ENCODE data around the gene PTPRB.

Gene PTPRB

DNA sequence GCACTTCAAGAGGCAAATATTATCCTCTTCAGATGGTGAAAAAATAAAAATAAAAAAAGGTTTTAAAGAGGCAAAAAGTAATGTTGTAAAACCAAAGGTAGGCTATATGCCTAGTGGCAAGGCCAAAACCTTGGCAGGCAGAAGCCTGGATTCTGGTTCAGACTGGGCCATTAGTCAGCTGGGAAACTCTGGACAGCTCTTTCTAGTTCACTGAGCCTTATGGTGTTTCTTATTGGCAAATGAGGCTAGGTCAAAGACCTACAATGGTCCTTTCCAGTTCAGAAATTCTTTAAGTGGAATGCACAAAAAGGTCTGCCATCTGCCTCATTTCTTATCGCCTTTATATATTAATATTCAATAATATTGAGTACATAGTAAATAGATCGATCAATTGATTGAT, 44.6 kb downstream of the PTPRB start:
- DNase-seq (ENCODE audit: low read depth): no peak

DNA sequence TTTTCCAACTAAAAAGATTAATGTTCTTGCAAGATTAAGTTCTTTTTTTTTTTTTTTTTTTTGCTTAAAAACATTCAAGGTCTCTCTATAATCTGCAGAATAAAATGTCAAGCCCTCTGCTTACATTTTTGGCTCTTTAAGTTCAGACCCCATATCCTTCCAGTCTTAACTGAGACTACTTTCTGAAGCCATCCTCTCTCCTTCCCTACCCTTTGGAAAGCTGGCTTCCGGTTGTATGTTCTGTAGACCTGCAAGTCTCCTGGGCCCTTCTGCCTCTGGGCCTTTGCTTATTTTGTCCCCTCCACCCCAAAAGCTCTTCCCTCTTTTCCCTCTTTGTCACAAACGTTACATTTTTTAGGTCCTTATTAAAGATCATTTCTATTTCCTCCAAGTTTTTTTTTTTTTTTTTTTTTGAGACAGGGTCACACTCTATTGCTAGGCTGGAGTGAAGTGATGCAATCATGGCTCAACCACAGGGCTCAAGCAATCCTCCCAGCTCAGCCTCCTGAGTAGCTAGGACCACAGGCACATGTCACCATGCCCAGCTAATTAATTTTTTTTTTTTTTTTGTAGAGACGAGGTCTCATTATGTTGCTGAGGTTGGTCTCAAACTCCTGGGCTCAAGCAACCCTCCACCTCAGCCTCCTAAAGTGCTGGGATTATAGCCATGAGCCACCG, 46.5 kb downstream of the PTPRB start:
- no peak for DNase-seq (ENCODE audit: low read depth)

DNA sequence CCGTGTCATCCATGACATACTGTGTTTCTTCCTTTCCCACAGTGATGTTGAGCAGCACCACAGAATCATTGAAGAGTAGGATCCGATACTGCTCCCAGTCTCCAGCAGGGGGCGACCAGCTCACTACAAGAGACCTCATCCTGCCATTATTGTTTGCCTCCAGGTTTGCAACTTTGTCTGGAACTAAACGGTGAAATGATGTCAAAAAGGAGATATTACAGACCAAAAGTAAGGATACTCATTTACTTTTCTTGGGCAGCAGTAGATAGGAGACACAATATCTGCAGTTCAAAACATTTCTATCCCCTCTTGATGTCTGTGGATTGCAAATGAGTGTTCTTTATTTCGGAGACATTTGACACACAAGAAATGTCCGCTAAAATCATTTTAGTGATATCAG, 47.2 kb downstream of the PTPRB start:
- peak; percentile 28 for DNase-seq (ENCODE audit: low read depth)

DNA sequence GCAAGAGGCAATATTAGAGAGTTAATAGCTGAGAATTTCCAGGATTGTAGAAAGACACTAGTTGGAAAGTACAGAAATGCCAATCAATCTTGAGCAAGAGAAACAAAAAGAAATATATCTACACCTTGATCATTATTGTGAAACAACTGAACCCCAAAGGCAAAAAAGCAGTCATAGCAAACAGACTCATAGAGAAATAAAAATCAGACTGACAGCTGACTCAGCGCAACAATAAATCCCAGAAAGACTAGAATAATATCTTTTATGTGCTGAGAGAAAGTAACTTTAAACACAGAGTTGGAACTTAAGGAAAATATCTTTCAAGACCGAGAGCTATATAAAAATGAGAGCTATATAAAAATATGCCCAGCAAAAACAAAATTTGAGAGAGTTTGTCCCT, 52.9 kb downstream of the PTPRB start:
- no peak for DNase-seq (ENCODE audit: low read depth)

DNA sequence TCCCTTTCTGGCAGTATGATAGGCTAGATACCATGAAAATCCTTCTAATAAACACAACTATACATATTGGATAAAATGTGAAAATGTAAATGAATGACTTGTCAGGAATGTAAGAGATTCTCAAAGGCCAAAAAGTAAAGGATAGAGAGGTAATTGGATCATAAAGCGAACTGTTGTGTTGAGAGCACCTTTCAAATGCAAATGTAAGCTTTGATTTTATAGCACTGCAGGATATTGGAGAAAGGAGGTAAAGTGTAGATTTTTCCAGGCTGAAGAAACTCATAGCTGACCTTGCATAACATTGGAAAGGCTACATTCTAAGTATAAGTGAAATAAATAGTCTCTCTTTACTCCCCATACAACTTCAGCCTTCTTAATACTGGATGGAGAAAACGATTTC, 54.0 kb downstream of the PTPRB start:
- no peak for DNase-seq (ENCODE audit: low read depth)

DNA sequence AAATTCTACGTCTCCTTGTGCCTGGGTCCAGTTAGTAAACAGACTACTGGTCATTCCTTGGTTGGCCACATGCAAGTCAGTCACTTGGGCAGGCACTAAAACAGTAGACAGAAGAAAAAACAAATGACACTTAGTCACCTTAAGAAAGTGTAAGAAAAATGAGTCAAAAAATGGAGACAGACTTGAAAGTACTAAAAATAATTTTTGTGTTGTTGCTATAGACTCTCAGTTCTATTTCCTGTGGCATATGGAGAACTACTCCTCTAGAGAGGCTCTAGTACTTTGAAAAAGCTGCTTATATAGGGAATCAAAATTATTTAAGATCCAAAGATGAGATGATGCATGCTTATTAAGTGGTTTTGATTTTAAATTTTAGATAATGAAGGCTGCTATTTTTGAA, 56.0 kb downstream of the PTPRB start:
- DNase-seq (ENCODE audit: low read depth): no peak

DNA sequence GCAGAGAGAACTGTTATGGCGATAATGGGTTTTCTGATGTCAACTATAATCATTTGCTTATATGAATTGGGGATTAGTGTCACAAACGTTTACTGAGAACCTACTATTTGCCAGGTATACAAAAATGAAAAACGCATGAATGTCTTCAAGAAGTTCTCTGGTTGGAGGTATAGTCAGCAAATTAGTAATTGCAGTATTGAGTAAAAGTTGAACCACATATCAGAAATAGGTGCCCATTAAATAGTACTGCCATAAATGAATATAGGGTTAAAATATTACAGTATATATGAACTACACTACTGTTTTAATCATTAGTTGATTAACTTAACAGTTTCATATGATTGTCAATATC, 60.0 kb downstream of the PTPRB start:
- DNase-seq (ENCODE audit: low read depth): no peak

DNA sequence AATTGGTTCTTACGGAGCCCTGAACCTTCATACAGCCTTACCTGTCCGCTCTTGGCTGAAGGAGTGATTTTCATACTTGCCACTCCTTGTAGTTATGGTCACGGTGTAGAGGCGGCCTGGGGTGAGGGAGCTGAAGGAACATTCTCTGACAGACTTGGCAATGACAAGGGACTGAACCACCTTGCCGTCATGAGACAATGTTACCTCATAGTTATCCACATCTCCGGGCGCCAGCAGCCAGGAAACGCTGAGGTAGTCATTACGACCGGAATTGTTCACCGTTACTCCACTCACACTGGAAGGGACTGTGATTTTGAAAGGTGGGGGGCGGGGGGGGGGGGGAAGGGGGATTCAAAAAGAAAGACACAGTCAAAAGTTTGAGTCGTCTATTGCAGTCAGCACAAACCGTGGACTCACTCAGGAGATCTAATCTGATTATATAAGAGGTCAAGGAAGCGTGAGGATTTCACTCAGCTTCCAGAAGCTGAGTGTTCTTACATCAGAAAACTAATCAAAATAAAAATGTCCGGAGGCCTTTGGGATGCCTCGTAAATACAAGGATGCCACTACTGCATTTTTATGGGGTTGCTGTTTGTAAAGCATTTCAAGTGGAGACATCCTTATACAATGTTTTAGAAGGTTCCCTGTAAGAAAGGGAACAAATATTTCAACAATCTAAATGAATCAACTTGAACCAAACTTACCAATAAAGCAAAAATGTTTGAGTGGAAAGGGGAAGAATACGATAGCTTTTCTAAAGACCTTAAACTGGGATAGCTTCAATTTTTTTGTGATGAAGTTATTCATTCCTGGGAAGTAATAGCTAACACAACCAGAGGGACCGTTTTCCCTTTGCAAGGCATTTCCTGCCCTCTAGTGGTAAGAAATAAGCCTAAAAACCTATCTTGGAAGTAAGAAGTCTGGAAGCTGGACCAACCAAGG, 60.6 kb downstream of the PTPRB start:
- no peak for DNase-seq (ENCODE audit: low read depth)

DNA sequence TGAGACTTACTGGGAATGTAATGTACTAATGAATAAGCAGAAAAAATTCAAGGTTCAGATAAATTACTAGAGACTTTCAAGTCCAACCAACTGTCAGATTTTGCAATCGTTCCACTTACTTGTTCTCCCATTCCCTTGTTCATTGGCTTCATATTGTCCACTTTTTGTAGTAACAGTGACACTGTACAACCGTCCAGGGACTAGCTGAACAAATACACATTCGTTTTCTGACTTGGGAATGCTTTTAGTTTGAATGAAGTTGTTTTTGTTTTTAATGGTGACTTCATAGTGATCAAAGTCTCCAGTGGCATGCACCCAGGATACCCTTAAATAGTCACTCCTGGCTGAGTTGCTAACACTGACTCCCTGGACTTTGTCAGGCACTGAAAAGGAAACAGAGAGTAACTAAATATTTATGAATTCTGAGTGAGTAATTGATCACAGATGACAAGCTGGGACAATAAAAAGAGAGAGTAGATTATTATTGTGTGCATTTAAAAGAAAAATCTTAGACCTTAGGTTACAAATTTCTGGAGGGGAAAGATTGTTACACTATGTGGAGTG, 65.4 kb downstream of the PTPRB start:
- no peak for DNase-seq (ENCODE audit: low read depth)

DNA sequence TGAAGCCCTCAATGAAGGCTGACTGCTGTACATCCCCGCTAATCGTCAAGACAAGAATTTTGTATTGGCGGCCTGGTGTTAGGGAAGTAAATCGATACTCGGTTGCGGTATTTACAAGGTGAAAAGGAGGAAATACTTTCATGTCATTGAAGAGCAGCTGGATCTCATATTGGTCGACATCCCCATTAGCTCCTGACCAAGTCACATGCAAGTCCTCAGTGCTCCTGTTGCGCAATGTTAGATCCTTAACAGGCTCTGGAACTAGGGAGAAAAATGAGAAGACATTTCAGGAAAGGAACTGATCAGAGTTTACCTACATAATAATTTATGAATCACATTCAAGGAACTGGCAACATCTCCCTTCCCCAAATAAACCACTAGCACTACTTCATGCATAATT, 66.2 kb downstream of the PTPRB start:
- DNase-seq (ENCODE audit: low read depth): no peak

DNA sequence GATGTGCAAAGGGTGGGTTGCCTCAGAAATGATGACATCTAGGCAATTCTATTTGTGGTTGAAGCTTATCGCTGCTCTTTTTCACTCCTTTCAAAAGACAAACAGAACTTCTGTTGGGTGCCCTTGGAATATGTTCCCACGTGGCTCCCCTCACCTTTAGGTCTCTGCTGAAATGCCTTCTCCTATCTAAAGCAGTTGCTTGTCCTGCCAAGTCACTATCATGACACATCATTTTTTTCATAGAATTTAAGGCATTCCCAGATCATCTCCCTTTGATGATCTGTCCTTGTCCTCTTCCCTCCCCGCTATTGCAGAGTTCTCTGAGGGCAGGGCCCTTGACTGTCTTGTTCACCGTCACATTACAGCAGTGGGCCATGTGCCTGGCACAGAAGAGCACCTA, 75.7 kb downstream of the PTPRB start:
- DNase-seq (ENCODE audit: low read depth): no peak

DNA sequence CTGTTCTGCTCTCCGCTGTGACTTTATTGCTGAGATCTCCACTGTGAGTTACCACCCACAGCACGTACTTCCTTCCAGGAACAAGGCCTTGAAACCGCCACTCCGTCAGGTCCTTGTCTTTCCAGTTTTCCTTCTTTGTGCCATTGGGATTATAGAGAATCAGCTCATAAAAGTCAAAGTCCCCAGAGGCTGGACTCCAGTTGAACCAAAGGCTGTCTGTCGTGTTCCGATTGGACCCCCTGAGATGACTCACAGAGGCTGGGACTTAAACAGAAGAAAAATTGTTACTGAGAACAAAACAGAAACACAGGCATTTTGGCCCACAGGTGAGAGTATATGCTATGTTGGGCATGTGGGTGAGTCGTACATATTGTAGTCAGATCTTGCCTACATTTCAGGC, 76.6 kb downstream of the PTPRB start:
- no peak for DNase-seq (ENCODE audit: low read depth)

DNA sequence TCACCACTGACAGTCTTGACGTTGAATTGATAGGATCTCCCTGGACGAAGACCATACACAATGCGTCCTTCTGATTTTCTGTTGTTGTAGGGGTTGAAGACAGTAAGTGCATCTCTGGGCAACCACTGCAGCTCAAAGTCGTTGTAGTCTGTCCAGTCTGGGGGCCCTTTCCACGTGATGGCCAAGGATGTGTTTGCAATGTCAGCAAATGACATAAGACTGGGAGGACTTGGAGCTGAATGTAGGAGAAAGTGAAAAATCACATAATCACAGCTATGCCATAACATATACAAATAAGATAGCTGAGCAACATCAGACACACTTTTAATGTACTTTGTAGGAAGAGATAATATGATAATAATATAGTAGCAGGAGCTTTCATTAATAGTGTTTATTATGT, 77.8 kb downstream of the PTPRB start:
- DNase-seq (ENCODE audit: low read depth): no peak

DNA sequence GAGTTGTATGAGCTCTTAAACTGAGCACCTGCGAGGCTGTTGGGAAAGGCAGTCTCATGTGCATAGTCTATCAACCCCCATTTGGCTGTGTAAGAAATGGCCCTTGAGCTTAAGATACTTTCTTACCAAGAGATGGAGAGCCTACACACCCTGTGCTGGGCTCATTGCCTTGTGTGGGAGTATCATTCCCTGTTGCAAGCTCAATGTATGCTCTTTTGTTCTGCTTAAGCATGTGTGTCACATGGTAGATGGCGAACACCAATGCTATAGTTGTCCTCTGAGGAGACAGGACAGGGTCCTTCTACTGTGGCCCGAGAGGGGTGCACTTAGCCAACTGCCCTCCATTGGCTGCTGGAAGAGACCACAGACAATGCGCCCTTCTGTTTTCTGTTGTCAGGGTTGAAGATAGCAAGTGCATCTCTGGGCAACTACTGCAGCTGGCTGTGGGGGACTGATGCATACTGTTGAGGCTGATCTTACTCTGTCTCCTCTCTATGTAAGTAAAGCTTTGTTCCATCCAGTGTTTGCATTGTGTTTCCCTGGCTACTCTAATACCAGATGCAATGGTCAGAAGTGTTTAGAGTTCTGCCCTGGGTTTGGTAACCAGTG, 79.5 kb downstream of the PTPRB start:
- DNase-seq (ENCODE audit: low read depth): no peak

DNA sequence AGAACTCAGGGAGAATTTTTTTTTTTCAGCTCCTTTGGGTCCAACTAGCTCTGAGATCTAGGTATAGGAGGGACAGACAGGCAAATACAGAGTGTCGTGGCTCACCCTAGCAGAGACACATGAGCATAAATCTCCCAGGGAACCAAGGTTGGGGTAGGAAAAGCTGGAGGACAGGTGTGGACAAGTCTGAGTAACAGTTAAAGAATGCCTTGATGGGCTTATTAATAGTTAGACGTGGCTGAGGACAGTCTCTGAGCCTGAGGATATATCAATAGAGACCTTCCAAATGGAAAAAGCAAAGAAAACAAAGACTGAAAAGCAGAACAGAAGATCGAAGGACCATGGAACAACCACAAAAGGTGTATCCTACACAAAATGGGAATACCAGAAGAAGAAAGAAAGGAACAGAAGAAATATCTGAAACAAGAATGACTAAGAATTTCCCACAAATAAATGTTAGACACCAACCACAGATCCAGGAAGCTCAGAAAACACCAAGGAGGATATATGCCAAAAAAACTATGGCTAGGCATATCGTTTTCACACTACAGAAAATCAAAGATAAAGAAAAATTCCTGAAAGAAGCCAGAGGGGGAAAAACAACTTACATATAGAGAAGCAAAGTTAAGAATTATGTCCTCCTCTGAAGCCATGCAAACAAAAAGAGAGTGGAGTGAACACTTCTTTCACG, 80.9 kb downstream of the PTPRB start:
- DNase-seq (ENCODE audit: low read depth): no peak

DNA sequence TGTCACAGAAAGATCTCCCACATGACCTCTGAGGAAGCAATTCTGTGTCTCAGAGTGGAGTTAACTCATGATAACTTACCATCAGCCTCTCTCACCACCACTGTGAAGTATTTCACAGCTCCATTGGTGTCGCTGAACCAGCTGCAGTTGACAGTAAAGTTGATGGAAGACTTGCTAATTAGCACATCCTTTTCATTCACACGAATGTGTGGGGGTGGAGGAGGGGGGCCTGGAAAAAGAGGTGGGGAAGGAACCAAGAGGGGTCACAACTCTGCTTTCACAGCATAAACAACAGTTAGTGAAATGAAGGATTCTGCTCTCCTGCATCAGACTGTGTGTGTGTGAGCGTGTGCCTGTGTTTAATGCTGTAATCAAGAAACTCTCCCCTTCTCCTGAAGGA, 82.1 kb downstream of the PTPRB start:
- no peak for DNase-seq (ENCODE audit: low read depth)

DNA sequence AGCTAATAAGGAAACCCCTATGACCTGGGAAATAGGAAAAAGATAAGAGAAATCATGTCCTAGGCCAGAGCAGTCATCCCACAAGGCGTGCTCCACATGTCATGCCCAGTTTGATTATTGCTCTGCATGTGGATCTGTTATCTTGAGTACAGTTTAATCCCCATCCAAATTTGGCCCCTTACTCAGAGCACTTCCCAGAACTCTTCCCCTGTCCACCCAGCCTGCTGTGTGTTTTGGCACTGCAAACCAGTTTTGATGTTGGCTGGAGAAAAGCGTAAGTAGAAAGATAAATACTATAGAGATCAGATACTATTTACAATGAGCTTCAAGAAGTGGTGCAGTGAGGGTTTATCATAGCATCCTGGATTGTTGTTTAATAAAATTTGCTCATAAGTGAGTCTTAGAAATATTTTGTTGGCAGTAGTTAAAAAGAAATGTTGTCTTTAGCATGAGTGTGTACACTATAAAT, 83.8 kb downstream of the PTPRB start:
- DNase-seq (ENCODE audit: low read depth): no peak

DNA sequence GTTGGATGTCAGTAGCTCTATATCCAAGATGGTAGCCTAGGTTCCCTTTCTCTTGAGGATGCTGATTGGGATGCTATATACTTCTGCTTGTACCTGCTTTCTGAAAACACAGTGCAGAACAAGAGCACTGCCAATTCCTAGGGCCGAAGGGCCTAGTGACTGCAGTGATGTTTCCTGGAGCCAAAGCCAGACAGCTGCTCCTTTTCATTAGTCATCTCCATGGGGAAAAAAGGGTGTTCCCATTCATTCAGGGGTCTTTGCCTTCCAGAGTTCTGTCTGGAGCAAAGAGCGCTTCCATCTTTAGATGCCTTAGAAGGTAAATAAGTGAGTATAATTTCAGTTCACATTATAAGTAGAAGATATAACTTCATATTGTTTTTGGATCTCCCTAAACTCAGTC, 85.5 kb downstream of the PTPRB start:
- DNase-seq (ENCODE audit: low read depth): no peak

DNA sequence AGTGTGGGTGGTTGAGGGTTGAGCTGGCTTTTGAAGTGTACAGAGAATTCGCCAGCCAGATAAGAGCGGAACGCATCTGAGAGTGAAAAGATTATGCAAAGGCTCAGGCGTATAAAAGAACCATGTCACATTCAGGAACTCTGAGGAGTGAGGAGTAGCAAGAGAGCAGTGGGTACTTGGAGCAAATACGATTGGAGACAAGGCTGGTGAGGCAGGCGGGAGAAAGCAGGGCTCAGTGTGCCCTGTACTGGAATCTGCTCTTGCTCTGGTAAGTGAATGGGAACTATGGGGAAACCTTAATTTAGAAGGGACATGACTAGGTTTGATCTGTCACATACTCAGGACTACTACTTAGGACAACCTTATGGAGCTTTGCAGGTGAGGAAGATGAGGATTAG, 87.0 kb downstream of the PTPRB start:
- no peak for DNase-seq (ENCODE audit: low read depth)

DNA sequence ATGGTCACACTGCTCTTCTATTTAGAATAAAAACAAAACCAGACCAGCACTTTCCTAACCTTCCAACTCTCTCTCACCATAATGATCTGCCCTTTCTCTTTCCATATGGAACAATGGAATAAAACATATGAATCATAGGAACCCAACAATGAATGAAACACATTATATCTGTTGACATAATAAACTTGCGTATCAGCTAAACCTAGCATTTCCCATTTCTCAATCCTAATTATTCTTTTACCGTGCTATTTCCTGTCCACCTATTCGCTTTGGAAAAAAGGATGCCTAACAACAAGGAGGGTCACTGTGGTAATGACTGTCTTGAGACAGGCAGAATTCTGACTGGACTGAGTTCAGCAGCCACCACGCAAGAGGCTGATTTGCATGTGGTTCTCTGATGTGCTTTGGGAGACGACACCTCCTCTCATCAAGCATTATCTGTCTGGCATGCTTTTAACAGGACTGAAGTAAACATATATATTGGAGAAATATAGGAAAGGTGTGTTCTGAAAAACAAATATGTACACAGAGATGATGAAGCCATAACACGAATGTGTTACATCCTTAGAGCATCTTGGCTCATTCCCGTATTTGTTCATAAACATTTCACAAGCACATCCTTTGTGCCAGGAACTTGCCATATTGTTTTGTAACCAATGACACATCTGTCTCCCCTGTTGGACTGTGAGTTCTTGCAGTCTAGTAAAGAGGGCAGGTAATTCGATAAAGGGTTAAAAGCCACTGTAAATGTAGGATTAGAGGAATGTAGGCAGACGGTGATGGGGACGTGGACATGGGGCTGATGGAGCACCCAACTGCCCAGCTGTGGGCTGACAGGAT, 87.7 kb downstream of the PTPRB start:
- no peak for DNase-seq (ENCODE audit: low read depth)

DNA sequence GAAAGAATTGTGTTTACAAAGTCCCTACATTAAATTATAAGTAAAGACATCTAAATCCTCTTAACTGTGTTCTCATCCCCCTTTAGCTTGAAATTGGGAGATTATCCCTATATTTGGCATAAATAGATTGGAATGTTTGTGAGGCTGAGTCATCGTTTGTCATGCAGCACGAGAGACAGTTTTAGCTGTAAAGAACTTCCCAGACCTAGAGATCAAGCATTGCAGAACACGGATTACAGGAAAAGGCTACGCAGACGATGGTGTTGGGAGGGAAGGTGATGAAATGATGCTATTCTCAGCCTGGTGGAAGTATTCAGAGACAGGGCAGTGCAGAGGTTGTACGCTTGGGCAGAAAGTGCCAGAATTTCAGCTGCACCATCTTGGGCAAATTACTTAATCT, 93.8 kb downstream of the PTPRB start:
- DNase-seq (ENCODE audit: low read depth): no peak
